ENCODE measurements around the gene ALDH1A2.

DNA sequence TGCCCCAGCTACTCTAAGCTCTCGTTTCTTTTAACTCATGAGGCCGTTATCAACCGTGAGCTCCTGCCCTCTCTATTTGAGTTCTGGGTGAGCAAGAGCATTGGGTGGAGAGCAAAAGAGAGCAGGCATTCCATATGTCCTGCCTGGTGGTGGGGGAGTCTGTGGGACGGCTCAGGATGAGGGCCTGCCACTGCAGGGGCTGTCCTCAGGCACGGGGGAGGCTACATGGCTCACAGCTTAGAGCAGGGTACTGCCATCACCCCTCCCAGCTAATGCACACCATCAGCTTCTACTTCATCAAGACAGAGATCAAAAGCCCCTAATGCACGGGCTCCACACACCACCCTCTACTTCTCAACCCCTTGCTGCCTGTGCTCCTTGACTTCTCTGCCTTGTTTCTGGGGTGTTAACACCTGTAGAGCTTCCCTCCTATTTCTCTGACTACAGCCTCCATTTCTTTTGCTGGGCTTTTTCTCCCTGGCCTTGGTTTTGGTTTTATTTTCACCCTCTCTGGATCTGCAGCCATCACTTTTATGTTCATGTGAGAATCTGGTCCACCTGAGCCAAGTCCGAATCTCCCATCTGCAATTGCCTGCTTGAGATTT, 114.1 kb downstream of the ALDH1A2 start:
- TF ChIP-seq, protein P1, sequence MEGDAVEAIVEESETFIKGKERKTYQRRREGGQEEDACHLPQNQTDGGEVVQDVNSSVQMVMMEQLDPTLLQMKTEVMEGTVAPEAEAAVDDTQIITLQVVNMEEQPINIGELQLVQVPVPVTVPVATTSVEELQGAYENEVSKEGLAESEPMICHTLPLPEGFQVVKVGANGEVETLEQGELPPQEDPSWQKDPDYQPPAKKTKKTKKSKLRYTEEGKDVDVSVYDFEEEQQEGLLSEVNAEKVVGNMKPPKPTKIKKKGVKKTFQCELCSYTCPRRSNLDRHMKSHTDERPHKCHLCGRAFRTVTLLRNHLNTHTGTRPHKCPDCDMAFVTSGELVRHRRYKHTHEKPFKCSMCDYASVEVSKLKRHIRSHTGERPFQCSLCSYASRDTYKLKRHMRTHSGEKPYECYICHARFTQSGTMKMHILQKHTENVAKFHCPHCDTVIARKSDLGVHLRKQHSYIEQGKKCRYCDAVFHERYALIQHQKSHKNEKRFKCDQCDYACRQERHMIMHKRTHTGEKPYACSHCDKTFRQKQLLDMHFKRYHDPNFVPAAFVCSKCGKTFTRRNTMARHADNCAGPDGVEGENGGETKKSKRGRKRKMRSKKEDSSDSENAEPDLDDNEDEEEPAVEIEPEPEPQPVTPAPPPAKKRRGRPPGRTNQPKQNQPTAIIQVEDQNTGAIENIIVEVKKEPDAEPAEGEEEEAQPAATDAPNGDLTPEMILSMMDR (IDR thresholded peaks at IDR 0.05): no peak
- TF ChIP-seq POLR2A (IDR thresholded peaks at IDR 0.05): no peak
- TF ChIP-seq EP300 (IDR thresholded peaks at IDR 0.05): no peak

Data from tibial nerve (tissue), 4 donors.